Fibroblast of gingiva (primary cell): ENCODE data around the gene ERMN.

Experiments used
- DNase-seq: peaks from one replicate; pipeline ENCODE4 v3.0.0-alpha.2; 2011; ENCODE audit warnings: low read depth

ERMN gene

GRCh38 chr2:157329524-157329923, 3.9 kb upstream of the ERMN start:
- DNase-seq = no peak

DNA sequence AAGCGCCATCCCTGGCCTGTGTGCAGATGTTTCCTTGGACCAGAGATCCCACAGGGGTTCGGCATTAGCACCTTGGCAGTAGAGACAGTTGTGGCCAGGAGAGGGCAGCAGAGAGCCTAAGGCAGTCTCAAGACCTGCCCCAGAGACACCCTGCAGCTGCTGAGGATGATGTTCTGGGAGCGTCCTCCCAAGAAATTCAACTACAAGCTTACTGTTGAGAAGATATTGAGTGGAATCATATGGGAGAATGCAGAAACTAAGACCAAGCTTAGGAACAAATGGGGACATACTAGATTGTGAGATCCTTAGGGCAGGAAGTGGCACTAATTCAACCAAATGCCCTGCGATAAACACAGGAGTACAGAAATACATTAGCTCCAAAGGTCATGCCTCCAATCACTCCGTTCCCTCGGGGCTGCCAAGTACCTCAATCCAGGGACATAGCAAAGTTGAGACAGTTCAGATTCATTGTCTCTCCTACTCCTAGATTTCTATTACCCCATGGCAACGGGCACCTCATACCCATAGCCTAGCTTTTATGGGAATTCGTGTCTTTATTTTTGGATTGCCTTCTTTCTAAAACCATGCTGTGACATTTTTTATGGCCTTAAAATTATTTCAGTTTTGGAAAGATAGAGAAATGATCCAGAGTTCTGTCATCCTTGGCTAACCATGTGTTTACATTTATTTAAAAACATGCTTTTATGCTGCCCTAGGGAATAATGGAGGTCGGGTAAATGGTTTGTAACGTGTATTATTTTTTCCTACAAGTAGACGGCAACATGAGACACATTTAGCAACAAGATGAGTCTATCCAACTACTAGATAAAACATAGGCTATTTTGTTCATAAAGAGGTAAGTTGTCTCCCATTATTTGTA, 2.2 kb upstream of the ERMN start:
- DNase-seq = peak; percentile 65

DNA sequence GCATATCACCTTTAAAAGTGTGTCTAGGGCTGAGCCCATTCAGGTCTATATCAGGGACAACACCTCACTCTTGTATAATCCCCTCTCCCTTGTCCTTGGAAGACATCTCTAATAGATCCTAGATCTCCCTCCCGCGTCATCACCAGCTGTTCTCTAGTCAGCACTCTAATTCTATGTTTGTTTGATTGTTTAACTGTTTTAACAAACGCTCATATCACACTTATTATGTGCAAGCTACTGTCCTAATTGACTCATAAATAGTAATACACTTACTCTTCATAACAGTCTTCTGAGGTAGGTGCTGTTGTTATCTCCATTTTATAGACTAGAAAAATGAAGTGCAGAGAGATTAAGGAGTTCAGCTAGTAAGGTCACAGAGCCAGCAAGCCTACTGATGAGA, 1.6 kb upstream of the ERMN start:
- DNase-seq = no peak

DNA sequence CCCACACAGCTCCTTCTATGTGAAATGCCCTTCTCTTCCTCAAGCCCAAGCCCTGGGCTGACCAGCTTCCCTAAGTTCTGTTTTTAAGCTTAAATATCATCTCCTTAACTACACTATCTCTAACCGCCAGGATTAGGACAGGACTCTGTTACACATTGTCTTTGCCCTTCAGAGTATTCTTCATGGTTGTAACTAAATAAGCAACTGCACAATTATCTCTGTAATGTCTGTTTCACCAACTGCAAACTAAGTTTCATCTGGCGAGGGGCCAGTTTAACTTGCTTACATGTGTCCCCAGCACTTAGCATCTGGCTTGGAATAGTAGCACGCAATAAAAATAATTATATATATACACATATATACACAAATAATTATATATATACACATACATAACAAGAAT, 1.1 kb upstream of the ERMN start:
- DNase-seq = no peak

GRCh38 chr2:157324331-157324843, 1.2 kb downstream of the ERMN start:
- no peak for DNase-seq

DNA sequence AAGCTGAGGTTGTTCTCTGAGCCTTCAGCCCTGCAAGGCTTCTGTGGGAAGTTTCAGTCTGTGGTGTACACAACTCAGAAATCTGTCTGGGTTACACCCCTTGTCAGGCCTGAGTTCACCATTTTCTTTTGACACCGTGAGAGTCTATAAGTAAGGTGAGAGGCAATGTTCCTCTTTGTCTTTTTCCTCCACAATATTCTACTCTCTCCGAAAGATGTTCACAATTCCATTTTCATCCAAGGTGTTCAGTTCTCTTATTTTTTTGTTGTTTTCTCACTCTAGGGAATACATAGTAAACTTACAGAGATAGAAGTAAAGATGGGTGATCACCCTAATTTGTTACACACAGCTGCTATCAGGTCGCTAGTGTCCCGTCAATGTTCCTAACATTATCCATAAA, 3.2 kb downstream of the ERMN start:
- DNase-seq = no peak

GRCh38 chr2:157321466-157321865, 4.2 kb downstream of the ERMN start:
- DNase-seq = no peak

DNA sequence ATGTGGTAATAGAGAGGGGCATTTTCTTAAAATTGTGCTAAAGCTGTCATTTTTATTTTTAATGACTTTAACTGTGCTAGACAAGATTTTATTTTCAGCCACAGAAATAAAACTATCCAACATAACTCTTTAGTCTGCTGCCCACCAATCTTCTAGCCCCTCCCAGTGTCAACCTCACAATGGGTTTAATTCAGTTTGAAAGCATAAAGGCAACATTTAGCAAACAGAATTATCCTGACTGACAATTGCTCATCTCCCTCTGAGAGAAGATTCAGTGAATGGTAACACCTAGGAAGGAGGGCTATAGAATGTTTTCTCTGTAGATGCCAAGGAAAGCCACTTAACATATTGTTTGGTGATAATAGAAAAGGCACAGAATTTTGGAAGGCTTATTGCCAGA, 5.2 kb downstream of the ERMN start:
- no peak for DNase-seq

DNA sequence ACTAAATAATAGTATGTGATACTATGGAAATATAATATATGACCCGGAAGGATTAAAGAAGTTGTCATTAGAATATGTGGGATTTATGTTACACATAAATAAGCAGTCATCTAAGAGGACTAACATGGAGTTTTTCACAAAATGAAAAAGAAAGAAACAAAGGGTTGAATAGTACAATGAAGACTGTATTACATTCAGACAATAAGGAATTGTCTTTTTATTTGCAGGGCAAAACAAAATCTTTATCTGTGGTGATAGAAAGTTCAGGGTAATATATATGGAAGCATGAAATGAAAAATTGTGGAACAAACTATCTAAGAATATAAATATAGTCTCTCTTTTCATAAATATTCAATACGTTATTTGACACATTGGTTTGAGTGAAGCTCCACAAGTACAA, 5.8 kb downstream of the ERMN start:
- DNase-seq = no peak

- DNase-seq = no peak
Observed at GRCh38 chr2:157318884-157319283, 6.7 kb downstream of the ERMN start.

- no peak for DNase-seq
Observed at GRCh38 chr2:157315901-157316300, 9.7 kb downstream of the ERMN start.

- peak; percentile 31 for DNase-seq
Observed at GRCh38 chr2:157312866-157313486, 12.6 kb downstream of the ERMN start.

GRCh38 chr2:157311706-157312105, 13.9 kb downstream of the ERMN start:
- no peak for DNase-seq

DNA sequence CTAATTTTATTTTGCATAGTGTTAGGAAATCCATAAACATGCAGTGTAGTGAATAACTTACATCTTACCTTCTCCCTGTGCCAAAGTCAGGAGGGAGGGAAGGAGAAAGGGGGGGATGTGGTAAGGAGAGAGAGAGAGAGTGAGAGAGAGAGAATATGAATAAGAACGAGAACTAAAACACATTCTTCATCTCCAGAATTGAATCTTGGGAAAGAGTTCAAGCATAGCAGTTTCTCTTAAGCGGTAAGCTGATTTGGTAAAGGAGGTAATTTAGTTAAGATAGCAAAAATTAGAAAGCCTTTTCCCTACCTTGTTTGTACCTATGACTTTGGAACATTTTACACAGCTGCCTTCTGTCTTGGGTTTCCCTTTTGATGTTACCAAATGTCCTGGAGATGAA, 15.7 kb downstream of the ERMN start:
- no peak for DNase-seq

DNA sequence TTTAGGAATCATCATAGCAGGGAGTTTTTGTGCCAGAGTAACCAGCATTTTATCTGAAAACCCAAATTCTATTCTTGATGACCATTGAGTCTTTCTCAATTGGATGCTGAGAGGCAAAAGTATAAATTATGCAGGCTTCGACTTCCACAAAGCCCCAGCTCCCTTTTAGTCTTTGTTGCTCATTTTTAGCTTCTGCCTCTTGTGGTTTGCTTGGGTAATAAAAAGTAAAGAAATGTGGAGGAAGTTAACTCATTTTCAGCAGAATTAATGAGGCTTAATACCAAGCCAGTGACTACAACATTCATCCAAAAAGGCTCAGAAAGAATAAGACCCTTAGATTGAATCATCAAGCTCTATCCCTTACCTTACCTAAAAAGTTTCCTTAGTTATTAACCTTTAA, 18.6 kb downstream of the ERMN start:
- no peak for DNase-seq

- no peak for DNase-seq
Observed at GRCh38 chr2:157305723-157306110, 19.9 kb downstream of the ERMN start.

GRCh38 chr2:157304811-157305722, 20.6 kb downstream of the ERMN start:
- DNase-seq = peak; percentile 3

GRCh38 chr2:157303612-157304011, 22.0 kb downstream of the ERMN start:
- DNase-seq = no peak

DNA sequence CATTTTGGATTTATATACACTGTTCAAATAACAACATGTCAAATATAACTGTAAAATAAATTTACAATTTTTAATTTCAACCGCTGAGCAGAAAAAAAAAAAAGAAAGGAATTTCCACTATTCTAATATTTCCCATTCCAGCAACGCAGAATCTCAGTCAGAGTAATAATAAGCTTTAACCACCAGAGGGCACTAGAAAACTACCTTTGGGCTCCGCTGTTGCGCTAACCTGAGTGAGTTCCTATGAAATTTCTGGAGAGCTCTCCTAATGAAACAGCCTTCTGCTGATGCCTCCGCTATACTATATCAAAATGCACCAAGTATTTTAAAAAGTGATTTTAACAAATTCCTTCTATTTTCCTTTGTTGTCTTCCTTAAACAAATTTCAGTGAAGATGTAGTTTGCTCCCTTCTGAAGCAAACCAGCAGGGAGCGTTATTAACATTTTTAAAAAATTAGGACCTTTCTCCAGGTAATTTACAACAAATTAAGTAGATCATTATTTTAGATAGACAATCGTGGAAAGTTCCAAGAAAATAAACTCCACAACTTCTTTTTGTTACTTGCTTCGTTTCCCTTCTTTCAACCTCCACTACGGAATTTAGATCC, 23.0 kb downstream of the ERMN start:
- peak; percentile 39 for DNase-seq

- DNase-seq = no peak
Observed at GRCh38 chr2:157301307-157301706, 24.3 kb downstream of the ERMN start.

DNA sequence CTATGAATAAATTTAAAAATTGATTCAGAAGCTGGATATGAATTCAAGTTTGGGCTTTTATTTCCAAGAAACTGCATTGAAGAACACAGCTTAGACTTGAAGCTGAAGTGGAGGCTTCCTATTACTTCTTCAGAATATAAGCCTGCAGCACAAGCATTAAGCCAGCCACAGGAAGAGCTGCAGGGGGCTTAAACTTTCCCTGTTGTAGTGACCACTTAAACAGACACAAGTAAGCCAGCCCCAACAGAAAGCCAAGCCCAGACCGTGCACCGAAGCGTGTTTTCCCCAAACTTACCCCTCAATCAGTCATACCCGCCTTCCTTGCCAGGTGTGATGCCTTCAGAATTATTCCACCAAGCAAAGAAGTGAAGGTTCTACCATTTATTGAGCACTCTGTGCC, 28.7 kb downstream of the ERMN start:
- DNase-seq = no peak

DNA sequence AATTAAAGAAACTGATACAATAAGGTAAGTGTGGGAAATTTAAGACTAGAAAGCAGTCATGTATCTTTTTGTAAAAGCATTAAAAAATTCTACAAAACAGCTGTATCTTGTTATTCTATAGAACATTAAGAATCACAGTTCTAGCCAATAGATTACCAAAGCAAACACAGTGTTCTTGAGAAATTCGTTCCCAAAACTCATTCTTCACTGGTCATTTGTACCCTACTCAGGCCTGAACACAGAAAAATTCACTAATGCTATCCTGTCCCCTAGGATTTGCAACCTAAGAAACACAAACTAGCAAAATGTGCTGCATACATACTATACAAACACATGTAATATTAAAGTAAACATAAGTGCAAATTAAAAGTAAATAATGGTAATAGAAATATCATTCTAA, 29.1 kb downstream of the ERMN start:
- DNase-seq = peak; percentile 6
